ENCODE data around the gene RREB1.
"Not testable (repeated sequence)": the region's sequence is repeated elsewhere in the genome, so short reads cannot be mapped to it uniquely, and the experiment has no call there.

RREB1 gene

DNA sequence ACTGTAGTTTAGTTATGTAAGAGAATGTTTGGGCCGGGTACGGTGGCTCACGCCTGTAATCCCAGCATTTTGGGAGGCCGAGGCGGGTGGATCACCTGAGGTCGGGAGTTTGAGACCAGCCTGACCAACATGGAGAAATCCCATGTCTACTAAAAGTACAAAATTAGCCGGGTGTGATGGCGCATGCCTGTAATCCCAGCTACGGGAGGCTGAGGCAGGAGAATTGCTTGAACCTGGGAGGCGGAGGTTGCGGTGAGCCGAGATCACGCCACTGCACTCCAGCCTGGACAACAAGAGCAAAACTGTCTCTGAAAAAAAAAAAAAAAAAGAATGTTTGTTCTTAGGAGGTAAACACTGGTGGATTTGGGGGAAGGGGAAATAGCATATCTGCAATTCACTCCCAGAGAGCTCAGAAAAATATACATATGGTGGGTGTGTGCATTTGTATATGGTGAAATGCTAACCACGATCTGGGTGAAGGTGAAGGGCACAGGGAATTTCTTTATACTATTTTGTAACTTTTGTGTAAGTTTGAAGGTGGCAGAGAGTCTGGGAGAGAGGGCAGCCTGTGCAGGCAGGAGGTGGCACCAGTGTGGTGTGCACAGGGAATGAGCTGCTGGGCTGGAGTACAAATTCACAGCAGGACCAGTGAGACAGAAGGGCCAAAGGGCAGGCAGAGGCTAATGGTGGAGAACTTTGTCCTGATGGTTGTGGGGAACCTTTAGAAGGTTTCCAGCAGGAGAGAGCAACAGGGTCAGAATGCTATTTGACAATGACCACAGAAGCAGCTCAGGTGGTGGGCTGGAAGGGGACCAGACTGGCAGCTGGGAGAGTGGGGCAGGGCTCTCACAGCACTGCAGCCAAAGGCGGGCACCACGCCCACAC, 162.8 kb downstream of the RREB1 start:
- Histone ChIP-seq H2AFZ (no peak overlapping the region), H3K79me2 (no peaks in the 10 kb centered on the region), H3K4me2 (ENCODE audit: low read length) (no peak overlapping the region), H3K27me3 (ENCODE audit: control insufficient read depth, insufficient read depth, low read length) (no peaks in the 10 kb centered on the region), H3K36me3 (ENCODE audit: control insufficient read depth, insufficient read depth, low read length) (no peaks in the 10 kb centered on the region), H3K9me3 (ENCODE audit: control insufficient read depth, low read length) (no peaks in the 10 kb centered on the region), H3K4me3 (ENCODE audit: low read depth, low read length) (no peak overlapping the region), H3K9ac (no peak overlapping the region), H3K27ac (no peak overlapping the region), H3K4me1 (peaks cover 10% of the 10 kb centered on the region)
- TF ChIP-seq, protein P1, sequence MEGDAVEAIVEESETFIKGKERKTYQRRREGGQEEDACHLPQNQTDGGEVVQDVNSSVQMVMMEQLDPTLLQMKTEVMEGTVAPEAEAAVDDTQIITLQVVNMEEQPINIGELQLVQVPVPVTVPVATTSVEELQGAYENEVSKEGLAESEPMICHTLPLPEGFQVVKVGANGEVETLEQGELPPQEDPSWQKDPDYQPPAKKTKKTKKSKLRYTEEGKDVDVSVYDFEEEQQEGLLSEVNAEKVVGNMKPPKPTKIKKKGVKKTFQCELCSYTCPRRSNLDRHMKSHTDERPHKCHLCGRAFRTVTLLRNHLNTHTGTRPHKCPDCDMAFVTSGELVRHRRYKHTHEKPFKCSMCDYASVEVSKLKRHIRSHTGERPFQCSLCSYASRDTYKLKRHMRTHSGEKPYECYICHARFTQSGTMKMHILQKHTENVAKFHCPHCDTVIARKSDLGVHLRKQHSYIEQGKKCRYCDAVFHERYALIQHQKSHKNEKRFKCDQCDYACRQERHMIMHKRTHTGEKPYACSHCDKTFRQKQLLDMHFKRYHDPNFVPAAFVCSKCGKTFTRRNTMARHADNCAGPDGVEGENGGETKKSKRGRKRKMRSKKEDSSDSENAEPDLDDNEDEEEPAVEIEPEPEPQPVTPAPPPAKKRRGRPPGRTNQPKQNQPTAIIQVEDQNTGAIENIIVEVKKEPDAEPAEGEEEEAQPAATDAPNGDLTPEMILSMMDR (IDR thresholded peaks at IDR 0.05): no peak

DNA sequence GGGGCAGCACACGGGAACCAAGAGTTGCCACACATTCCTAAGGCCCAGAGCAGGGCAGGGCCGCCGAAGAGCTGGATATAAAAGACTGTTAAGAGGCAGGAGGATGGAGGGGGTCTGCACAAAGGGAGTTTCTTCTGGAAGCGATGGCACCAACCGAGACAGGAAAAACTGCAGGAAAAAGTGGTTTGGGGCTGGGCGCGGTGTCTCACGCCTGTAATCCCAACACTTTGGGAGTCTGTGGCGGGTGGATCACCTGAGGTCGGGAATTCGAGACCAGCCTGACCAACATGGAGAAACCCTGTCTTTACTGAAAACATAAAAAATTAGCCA, 163.4 kb downstream of the RREB1 start:
- Histone ChIP-seq H3K9ac (no peak overlapping the region), H3K79me2 (no peaks in the 10 kb centered on the region), H3K27me3 (ENCODE audit: control insufficient read depth, insufficient read depth, low read length) (no peaks in the 10 kb centered on the region), H3K4me3 (ENCODE audit: low read depth, low read length) (no peak overlapping the region), H2AFZ (no peak overlapping the region), H3K36me3 (ENCODE audit: control insufficient read depth, insufficient read depth, low read length) (no peaks in the 10 kb centered on the region), H3K9me3 (ENCODE audit: control insufficient read depth, low read length) (no peaks in the 10 kb centered on the region), H3K27ac (no peak overlapping the region), H3K4me2 (ENCODE audit: low read length) (no peak overlapping the region), H3K4me1 (peaks cover 10% of the 10 kb centered on the region)
- TF ChIP-seq, protein P1 (IDR thresholded peaks at IDR 0.05): no peak

DNA sequence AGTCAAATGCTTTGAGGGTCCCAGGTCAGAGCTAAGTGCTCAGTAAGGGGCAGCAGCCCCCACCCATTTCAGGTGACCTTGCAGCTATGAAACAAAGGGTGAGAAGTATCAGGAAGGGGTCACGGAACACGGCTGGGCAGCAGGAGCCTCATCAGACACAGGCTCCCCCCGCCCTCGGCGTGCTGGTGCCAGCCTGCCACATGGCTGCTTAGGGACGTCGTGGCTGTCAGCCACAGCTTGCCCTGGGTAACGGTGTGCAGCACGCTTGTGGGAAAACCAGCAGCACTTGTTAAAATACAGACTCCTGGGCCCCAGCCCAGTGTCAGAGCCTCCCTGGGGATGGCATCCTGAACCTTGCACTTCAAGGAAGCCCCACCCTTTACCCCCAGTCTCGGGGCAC, 165.9 kb downstream of the RREB1 start:
- Histone ChIP-seq H3K27me3 (ENCODE audit: control insufficient read depth, insufficient read depth, low read length) (no peaks in the 10 kb centered on the region), H3K4me2 (ENCODE audit: low read length) (no peak overlapping the region), H3K4me3 (ENCODE audit: low read depth, low read length) (no peak overlapping the region), H3K79me2 (no peaks in the 10 kb centered on the region), H3K36me3 (ENCODE audit: control insufficient read depth, insufficient read depth, low read length) (no peaks in the 10 kb centered on the region), H3K9ac (no peak overlapping the region), H3K9me3 (ENCODE audit: control insufficient read depth, low read length) (no peaks in the 10 kb centered on the region), H3K4me1 (peaks cover 3% of the 10 kb centered on the region), H2AFZ (no peak overlapping the region), H3K27ac (no peak overlapping the region)
- TF ChIP-seq, protein P1 (IDR thresholded peaks at IDR 0.05): no peak

DNA sequence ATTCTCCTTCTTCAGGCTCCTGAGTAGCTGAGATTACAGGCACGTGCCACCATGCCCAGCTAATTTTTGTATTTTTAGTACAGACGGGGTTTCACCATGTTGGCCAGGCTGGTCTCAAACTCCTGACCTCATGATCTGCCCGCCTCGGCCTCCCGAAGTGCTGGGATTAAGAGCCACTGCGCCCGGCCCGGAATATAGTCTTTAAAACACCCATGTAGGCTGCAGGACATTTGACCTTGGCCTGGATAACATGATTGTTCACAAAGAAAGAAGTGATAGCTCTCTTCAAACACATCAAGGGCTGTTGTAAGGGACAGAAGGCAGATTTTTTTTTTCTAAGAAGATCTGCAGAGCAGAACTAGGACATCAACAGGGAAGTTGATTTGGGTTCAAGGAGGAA, 166.8 kb downstream of the RREB1 start:
- not testable (repeated sequence) for H3K9me3 ChIP-seq (ENCODE audit: control insufficient read depth, low read length); H3K27me3 ChIP-seq (ENCODE audit: control insufficient read depth, insufficient read depth, low read length); H3K36me3 ChIP-seq (ENCODE audit: control insufficient read depth, insufficient read depth, low read length); H3K9ac ChIP-seq; H3K4me1 ChIP-seq; H3K27ac ChIP-seq; H3K79me2 ChIP-seq; H2AFZ ChIP-seq; H3K4me3 ChIP-seq (ENCODE audit: low read depth, low read length); H3K4me2 ChIP-seq (ENCODE audit: low read length)

DNA sequence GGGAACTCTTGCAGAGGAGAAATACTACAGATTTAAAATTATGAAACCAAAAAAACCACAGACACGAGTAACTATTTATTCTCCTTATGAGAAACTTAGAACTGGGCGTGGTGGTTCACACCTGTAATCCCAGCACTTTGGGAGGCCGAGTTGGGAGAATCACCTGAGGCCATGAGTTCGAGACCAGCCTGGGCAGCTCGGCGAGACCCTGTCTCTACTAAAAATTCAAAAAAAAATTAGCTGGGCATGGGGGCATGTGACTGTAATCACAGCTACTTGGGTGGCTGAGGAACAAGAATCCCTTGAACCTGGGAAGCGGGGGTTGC, 168.4 kb downstream of the RREB1 start:
- Histone ChIP-seq H3K27me3 (ENCODE audit: control insufficient read depth, insufficient read depth, low read length) (no peaks in the 10 kb centered on the region), H2AFZ (no peak overlapping the region), H3K4me3 (ENCODE audit: low read depth, low read length) (no peak overlapping the region), H3K27ac (no peak overlapping the region), H3K9ac (no peak overlapping the region), H3K4me2 (ENCODE audit: low read length) (no peak overlapping the region), H3K4me1 (peaks cover 4% of the 10 kb centered on the region), H3K9me3 (ENCODE audit: control insufficient read depth, low read length) (no peaks in the 10 kb centered on the region), H3K79me2 (no peaks in the 10 kb centered on the region), H3K36me3 (ENCODE audit: control insufficient read depth, insufficient read depth, low read length) (no peaks in the 10 kb centered on the region)
- TF ChIP-seq, protein P1 (IDR thresholded peaks at IDR 0.05): no peak

Data from parathyroid adenoma (tissue), 2 donors.